CD1c-positive myeloid dendritic cell (primary cell): ENCODE data around the gene RNF150.

Experiments
- DNase-seq: peaks from one replicate; pipeline ENCODE4 v3.0.0-alpha.2; 2016; ENCODE audit errors: extremely low spot score

The RNF150 gene

DNA sequence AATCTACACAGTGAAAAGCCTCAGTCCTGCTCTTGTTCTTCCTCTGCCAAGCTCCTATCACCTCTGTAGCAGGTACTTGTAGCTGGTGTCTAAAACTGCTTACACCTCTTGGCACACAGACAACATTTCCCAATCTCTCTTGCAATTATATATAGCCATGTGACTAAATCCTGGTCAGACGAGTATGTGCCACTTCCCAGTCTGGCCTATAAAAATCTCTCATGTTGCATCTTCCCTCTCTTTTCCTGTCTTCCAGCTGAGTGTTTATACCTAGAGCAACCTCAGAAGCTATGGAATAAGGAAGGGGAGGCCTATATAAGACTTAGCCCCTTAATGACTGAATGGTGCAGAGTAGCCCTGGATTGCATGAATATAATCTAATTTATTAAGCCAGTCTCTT lies 105.8 kb downstream of the RNF150 start:
- DNase-seq = no peak

DNA sequence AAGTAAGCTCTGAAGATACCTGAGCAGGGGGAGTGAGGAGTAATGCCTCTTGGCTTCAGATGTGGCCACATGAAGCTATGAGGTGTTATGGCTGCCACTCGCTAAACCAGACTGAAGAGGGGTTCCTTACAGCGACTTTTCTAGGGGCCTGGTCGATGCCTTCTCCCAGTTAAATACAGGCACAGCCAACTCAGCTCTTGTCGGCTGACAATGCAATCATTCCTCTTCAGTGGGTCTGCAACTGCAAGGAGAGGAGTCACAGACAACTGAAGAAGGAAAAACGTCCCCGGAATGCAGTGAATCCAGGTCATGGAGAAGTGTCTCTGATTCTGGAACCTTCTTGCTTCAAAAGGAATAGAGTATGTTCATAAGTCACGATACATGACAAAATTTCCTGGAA lies 106.4 kb downstream of the RNF150 start:
- DNase-seq = no peak

DNA sequence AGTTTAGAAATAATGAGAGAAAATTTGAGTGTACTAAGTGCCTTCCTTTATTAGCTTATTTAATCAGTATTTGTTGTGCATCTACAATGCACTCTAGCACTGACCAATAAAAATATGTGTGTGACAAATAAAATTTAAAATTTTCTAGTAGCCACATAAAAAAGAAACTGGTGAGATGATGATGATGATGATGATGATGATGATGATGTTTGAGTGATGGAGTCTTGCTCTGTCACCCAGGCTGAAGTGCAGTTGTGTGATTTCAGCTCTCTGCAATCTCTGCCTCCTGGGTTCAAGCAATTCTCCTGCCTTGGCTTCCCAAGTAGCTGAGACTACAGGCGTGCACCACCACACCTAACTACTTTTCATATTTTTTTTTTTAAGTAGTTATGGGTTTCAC lies 110.2 kb downstream of the RNF150 start:
- DNase-seq = no peak

DNA sequence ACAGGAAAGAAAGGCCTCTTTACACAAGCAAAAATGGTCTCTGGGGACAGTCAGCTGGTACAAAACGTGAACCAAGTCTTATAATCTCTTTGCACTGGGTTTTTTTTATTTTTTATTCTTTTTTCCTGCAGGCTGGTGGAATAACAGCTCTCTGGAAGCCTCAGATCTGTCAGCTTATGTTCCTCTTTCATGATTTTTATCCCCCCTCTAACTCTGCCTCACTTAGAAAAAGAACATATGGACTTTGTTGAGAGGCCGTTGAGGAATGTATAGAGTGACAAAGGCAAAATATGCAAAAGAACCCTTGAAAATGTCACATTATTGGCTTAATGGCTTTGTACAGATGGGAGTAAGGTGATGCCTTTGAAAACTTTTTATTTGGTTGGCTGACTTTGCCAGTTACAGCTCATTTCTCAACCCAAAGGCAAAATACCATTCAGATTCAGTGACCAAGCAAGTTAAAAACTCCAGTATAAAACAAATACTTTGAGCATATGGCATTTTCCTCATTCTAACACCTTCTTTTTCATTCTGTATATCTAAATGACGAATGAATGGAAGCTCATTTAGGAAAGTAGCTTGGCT lies 111.1 kb downstream of the RNF150 start:
- DNase-seq = no peak

DNA sequence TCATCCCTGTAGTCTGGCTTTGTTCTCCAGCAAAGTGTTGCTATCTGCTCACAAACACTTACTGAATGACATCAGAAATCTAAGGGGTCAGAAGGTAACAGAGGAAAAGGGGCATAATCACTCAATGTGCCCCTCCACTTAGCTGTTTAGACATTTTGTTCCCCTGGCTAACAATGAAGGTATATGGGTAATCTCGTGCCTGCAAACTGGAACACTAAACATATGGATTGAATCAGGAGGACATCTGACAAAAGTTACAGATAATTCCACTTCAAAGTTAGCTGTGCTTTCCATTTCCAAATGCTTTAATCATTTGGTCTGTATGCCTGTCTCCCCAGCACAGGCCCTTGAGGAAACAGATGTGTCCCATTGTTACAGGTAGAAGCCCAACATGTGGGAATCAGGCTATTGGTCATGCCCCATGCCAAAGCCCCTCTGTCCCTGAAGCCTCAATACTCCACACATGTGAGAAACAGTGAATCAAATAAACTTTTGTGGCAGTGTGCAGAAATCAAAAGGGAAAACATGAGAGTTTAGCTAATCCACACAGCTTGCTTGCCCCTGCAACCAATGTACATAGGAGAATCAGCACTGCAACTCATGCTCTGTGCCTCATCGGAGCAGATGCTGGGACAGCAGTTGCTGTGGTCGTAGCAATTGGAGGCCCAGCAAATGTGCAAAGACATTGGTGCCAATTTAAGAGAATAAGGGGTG lies 111.7 kb downstream of the RNF150 start:
- no peak for DNase-seq

DNA sequence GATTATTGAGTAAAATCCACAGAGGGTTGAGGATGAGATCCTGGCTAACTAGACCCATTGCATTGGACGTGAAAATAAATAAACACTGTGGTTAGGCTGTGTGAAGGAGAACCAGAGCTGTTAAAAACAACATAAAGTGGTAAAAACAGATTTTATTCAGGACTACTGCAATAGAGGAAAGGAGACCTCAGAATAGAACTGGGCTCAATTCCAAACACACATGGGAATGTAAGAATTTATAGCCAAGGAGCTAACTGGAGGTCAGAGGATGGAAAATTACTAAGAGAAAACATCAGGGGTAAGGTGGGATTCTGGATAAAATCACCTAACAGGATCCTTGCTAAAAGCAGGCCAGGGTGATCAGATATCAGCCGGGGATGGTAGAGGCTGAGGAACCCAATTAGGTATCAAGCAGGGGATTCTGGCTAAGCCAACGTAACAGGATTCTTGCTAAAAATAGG lies 112.4 kb downstream of the RNF150 start:
- no peak for DNase-seq

DNA sequence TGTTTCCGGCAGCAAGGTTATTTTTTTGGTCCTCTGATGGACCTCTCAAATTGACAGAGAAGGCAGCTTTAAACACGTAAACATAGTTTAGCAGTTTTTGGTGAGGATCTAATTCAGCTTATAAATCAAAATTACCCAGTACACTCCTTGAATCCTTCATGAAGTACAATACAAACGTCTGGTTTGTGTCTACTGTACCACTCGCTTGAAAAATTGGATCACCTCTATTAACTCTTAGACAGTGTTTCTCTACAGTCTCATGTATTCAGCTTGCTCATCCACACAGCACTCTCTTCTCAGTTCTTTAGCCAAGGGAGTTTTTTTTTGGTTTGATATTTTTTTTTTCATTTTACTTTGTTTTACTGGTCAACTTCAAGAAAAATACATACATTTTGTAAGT lies 113.5 kb downstream of the RNF150 start:
- DNase-seq = no peak

DNA sequence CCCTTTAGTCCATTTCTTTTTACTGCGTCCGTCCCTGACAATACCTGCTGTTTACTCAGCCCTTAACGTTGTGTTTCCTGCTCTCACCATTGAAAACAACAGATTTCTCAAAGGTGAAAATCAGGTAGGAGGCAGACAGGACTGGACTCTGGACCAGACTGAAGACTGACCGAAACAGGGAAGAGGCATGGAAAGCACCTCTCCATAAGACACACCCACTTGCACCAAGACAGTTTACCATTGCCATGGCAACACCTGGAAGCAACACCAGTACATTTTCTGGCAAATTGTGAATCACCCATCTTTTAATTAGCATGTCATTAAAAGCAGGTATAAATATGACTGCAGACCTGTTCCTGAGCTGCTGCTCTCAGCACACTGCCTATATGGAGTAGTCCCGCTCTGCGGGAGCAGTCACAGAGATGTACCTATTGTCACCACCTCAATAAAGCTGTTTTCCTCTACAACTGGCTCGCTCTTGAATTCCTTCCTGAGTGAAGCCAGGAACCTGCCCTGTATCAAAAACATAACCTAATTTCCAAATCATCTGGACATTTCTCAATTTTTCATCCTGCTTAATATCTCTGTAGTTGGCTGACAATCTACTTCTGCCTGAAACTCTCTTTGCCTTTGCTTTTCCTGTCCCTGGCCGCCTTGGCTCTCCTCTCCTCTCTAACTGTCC lies 117.0 kb downstream of the RNF150 start:
- DNase-seq = no peak

DNA sequence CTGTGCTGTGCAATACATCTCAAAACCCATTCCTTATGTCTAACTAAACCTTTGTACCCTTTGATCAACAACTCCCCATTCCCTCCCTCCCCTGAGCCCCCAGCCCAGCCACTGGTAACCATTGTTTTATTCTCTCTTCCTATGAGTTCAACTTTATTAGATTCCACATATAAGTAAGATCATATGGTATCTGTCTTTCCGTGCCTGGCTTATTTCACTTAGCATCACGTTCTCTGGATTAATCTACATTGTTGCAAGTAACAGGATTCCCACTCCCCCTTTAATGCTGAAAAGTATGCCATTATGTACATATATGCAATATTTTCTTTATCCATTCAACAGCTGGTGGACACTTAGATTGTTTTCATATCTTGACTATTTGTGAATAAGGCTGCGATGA lies 119.4 kb downstream of the RNF150 start:
- DNase-seq = no peak

DNA sequence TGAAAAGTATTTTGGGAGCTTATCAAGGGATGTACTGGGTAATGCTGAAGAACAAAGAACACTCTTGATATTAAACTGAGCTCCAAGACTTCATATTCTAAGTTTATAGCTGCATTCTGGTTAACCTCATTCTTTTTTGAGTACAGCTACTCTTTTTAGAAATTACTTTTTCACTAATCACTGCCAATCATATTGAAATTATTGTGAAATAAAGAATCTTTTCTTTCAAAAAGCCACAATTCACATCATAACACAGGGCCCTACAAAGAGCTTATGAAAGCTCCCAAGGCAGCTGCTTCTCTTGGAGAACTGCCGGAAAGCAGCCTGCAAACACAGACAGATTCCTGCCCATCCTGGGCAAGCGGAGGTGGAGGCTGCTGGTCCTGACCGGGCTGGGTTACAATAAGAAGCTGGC lies 121.4 kb downstream of the RNF150 start:
- no peak for DNase-seq

DNA sequence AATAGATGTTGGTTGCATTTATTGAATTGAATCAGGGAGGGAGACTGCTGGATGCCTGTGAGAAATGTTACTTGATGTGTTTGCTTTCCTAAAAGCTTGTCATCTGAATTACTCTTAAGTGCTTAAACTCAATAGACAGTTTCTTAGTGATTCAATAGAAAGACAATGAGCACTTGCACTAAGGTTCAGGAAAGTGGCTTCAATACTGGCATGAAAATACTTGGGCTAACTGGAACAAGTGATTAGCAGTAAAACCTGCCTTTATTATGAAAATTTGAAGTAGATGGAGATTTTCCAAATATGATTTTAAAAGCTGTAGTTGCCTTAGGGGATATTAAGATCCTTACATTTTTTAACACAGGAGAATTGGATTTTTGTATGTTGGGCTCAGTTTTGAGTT lies 123.3 kb downstream of the RNF150 start:
- DNase-seq = no peak

DNA sequence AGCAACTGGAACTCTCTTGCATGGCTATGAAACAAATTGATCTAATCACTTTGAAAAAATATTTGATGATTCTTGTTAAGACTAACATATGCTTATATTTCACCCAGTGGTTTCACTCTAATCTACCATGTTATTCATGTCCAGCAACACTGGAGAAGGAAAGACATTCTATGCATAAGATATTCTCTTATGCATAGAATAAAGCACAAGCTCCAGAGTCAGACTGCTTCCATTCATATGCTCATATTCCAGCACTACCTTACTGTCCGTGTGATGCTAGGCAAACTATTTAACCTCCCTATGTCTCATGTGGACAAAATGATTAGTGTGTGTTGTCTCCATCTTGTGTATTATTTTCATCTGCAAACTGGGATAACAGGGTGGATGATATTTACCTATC lies 124.1 kb downstream of the RNF150 start:
- no peak for DNase-seq

DNA sequence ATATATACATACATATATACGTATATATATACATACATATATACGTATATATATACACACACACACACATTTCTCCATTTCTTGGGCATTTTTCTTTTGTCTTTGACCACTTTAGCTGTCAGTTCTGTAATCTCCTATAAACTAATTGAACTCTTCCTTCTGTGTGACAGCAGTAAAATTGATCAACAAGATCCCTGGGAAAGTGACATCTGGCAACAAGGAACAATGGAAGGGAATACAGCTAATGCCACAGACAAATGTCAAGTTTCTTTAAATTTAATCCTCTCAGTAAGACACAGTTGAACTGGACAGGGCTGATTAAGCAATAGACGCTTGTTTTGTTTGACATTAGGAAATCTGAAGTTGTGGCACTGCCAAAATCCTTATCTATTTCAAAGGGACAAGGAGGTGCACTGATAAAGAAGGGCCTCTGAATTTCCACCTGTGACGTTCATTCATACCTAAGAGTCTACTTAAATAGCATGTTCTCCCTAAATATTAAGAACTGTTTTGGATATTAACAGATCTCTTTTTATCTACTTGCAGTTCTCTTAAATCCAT lies 126.9 kb downstream of the RNF150 start:
- no peak for DNase-seq

DNA sequence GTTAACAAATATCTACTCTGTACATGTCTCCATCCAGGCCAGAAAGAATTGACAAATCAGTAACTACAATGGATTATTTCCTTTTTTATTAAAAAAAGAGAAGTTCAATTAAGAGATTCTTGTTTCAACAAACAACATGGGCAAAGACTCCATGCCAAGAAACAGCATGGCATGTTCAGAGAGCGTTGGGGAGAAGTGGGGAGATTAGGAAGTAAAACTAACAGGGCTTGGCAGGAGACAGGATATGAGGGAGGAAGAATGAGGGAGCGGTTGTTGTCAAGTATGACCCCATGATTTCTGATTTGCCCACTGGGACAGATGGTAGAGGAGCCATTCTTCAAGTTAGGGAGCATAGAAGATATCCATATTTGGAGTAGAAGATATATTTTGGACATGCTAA lies 128.4 kb downstream of the RNF150 start:
- DNase-seq = no peak

DNA sequence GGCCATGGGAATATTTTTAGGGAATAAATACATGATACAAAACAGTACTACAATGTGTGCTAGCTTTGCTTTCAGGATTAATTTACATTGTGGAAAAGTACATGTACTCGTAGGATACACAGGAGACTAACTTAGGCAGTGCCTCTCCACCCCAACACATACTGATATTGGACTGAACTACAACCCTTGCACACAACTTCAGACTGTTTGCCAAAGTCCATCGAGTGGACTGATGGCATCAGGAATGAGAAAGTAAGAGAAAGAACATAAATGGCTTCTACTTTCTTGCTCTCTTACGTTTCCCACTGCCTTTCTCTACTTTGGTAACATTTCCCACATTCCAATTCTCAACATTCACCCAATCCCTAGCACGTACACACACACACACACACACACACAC lies 130.1 kb downstream of the RNF150 start:
- no peak for DNase-seq

DNA sequence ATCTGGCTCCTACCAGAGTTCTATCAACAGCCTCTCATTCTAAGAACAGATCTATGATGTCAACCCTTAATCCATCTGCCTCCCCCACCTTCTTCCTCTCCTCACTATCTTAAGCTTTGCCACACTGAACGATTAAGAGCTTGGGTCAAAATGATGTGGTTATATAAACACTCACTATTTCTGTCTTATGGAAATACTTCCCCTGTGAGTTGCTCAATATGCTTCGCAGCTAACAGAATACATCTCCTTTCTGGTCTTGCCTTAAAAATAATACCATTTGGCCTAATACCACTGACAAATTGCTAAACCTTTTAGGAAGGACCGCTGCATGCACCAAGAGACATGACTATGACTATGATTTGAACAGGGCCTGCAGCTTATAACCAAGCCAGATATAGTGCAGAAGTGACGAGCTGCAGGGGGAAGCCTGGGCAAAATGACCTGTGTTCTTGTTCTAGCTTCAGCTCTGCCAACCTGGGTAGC lies 130.9 kb downstream of the RNF150 start:
- no peak for DNase-seq

DNA sequence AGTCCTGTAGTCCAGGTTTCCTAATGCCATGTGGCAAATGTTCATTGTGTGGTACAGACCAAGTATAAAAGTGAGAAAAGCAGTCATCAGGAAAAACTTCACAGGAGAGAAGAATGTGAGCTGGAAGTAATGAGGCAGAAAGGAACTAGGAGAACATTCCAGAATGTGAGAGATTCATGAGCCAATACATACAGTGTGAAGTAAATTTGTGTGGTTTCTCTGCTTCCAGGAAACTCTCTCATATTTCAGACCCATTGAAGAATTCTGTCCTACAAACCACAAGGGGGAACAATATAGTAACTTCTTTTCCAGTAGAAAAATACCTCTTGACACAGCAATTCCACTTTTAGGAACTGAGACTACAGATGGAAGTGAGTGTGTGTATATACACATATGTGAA lies 136.5 kb downstream of the RNF150 start:
- DNase-seq = no peak

DNA sequence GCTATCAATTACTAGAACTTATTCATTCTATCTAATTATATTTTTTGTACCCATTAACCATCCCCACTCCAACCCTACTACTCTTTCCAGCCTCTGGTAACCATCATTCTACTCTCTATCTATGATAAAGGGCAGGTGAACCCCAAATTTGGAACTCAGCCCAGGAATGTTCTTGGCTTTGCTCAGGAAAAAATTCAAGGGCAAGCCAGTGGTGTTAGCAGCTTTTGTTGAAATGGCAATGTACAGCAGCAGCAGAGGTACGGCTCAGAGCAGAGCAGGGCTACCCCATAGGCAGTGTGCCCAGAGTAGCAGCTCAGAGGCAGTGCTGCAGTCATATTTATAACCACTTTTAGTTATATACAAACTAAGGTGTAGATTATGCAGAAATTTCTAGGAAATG lies 138.2 kb downstream of the RNF150 start:
- no peak for DNase-seq

DNA sequence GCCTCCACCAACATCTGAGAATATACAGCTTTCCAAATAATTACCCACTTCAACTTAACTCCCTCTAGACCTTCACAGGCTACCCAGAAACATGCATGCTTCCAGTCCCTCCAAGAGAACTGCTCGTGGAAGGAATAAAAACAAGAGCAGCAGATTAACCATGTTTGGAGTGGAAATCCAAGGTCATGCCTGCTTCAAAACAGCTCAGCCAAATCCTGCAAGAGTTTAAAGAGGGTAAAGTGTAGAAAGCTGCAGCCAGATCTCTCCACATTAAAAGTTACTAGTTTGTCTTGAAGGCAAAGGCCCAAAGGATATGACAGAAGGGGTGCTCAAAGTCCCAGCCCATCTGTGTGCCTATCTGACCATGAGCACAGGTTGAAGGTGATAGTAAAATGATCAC lies 139.3 kb downstream of the RNF150 start:
- no peak for DNase-seq

DNA sequence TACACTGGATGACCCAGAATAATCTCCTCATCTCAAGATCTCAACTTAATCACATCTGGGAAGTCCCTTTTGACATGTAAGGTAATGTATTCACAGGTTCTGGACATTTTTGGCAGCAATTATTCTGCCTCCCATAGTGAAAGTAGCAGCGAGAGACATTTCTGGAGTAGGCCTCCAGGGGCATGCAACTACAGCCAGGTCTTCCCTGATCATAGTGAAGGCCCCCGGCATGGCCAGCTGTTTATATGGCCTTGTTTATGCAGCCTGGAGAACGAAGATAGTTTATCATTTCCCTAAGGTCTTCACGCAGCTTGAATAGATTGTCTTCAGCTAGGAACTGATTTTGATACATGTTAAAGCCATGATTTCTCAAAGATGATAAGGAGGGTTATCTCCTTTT lies 139.9 kb downstream of the RNF150 start:
- DNase-seq = no peak

DNA sequence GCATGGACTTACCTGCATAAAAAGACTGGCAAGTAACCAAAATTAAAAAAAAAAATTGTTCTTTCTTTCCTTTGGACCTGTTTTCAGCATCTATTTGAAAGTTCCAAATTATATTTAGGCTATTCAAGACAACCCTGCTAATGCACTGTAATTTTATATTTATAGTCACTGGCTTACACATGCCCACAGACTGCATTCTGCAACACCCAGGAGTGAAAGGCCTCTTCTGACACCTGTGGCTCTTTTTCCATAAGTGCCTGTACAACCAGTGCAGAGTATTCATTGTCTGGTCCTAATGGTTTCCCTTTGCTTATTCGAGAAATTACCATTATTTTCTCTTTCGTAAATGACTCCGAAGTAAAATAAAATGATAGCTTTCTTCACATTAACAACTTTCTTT lies 143.3 kb downstream of the RNF150 start:
- DNase-seq = no peak

DNA sequence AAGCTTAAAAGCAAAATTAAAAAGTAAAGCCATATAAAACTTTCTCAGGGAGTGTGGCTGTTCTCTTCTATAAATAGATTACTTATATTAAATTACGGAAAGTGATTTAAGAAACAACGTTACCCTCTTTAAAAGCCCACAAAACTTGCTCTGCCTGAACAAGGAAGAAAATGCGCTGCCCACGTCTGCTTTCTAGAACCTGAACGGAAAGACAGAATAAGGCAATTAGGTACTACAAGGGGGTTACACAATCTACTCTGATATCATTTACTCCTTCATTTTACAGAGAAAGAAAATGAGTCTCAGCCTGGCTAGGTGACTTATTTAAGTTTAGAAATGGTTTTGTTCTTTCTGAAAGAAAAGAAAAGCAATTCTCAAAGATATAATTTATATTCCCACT lies 147.2 kb downstream of the RNF150 start:
- DNase-seq = no peak
